ENCODE data around the gene PTPN2. TPM values are rescaled to one million over a fixed set of nuclear protein-coding genes. Genes with fewer than 3 reads are reported as not detected.

The PTPN2 gene
- total RNA-seq, 1 donor from 2014 or later, result 31.4 TPM

DNA sequence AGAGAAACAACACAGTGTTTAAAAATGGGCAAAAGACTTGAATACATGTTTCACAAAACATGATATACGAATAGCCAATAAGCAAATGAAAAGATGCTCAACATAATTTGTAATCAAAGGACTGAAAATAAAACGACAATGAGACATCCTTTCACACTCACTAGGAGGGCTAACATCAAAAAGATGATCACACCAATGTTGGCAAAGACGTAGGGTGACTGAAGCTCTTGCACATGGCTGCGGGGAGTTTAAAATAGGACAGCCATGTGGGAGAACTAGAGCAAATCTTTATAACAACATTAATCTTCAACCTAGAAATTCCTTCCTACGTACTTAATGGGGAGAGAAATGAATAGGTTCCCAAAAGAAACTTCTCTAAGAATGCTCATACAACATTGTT is 44.6 kb upstream of the PTPN2 start:
- H3K9me3 Mint-ChIP-seq, result no peaks in the 10 kb centered on the region
- H3K4me3 Mint-ChIP-seq, result no peak overlapping the region
- TF ChIP-seq, protein P1, sequence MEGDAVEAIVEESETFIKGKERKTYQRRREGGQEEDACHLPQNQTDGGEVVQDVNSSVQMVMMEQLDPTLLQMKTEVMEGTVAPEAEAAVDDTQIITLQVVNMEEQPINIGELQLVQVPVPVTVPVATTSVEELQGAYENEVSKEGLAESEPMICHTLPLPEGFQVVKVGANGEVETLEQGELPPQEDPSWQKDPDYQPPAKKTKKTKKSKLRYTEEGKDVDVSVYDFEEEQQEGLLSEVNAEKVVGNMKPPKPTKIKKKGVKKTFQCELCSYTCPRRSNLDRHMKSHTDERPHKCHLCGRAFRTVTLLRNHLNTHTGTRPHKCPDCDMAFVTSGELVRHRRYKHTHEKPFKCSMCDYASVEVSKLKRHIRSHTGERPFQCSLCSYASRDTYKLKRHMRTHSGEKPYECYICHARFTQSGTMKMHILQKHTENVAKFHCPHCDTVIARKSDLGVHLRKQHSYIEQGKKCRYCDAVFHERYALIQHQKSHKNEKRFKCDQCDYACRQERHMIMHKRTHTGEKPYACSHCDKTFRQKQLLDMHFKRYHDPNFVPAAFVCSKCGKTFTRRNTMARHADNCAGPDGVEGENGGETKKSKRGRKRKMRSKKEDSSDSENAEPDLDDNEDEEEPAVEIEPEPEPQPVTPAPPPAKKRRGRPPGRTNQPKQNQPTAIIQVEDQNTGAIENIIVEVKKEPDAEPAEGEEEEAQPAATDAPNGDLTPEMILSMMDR (conservative IDR thresholded peaks at IDR 0.05), result no peak
- no peak for DNase-seq (ENCODE audit: extremely low spot score, unreplicated experiment)
- no peak overlapping the region for H3K27ac Mint-ChIP-seq
- H3K36me3 Mint-ChIP-seq, result no peaks in the 10 kb centered on the region
- H3K27me3 Mint-ChIP-seq, result peaks cover 12% of the 10 kb centered on the region
- no peaks in the 10 kb centered on the region for H3K4me1 Mint-ChIP-seq (ENCODE audit: unreplicated experiment)

DNA sequence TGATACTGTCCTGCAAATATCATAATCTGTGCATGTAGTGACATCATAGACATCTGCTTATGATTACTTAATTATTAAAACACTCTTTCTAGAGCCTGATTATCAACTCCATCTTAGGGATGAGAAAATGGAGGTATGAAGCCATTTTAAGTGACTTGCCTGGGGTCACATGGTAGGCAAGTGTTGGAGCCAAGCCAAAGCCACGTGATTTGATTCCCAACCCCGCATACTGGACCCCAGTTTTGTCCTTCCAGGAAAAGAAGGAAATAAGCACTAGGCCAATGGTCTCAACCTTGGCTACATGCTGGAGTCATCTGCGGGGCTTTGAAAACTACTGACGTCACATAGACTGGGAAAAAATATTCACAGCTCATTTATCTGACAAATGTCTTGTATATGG is 44.2 kb upstream of the PTPN2 start:
- no peak overlapping the region for H3K4me3 Mint-ChIP-seq
- peaks cover 12% of the 10 kb centered on the region for H3K27me3 Mint-ChIP-seq
- no peaks in the 10 kb centered on the region for H3K4me1 Mint-ChIP-seq (ENCODE audit: unreplicated experiment)
- DNase-seq (ENCODE audit: extremely low spot score, unreplicated experiment), result no peak
- H3K36me3 Mint-ChIP-seq, result no peaks in the 10 kb centered on the region
- TF ChIP-seq, protein P1 (conservative IDR thresholded peaks at IDR 0.05), result no peak
- H3K27ac Mint-ChIP-seq, result no peak overlapping the region
- H3K9me3 Mint-ChIP-seq, result no peaks in the 10 kb centered on the region

DNA sequence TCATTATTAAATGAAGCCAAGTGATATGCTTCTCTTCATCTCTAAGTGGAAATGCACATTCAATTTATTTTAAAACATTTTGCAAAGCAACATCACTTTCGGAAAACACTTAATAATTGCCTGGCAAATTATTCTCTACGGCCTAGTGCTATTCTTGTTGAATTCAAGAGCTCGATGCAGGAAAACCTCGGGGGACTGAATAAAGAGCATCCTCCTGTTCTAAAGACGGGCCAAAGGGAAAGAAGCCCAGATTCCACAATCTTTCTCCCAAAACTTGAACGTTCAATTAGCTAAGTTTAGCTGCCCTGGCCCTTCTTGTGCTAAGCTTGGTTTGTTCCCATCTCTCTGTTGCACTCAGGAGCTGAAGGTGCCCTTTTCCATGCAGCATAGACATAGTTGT is 40.6 kb upstream of the PTPN2 start:
- no peak for DNase-seq (ENCODE audit: extremely low spot score, unreplicated experiment)
- Mint-ChIP-seq H3K9me3 (no peaks in the 10 kb centered on the region), H3K36me3 (no peaks in the 10 kb centered on the region), H3K27ac (no peak overlapping the region), H3K4me3 (no peak overlapping the region), H3K4me1 (ENCODE audit: unreplicated experiment) (no peaks in the 10 kb centered on the region), H3K27me3 (peaks cover 5% of the 10 kb centered on the region)
- TF ChIP-seq, protein P1 (conservative IDR thresholded peaks at IDR 0.05), result no peak

DNA sequence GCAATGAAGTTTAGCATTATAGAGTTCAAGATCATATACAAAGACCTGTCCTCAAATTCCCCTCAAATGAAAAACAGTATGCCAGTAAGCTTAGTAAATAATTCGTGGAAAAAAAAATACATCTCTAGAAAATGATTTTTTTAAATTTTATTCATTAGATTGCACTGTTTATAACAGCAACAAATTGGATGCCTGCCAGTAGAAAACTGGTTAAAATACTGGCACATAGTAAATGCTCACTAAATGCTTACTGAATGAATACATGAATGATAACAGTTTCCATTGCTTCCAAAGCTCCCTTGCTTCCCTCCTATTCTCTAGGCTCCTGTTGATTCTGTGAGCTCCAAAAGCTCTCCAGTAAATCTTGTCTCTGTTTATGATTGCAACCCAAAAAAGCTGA is 38.2 kb upstream of the PTPN2 start:
- no peaks in the 10 kb centered on the region for H3K36me3 Mint-ChIP-seq
- H3K4me1 Mint-ChIP-seq (ENCODE audit: unreplicated experiment), result no peaks in the 10 kb centered on the region
- DNase-seq (ENCODE audit: extremely low spot score, unreplicated experiment), result no peak
- TF ChIP-seq, protein P1 (conservative IDR thresholded peaks at IDR 0.05), result no peak
- no peaks in the 10 kb centered on the region for H3K9me3 Mint-ChIP-seq
- H3K27ac Mint-ChIP-seq, result no peak overlapping the region
- peaks cover 5% of the 10 kb centered on the region for H3K27me3 Mint-ChIP-seq
- no peak overlapping the region for H3K4me3 Mint-ChIP-seq

DNA sequence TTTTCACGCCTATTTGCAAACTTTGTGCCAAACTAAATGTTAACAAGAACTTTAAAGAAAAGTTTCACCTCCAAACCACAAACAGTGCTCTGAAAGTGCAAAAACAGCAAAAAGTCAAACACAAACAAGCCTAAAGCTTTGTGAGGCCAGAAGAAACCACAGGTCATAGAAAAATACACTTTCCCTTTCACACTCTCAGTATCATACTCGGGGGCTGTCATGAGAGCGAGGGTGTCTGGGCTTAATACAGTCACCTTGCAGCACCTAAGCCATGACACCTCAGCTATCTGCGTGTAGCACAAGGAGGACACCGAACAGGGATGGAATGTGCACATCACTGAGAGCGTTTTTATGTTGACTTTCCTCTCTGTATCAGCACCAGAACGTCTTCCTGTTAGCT is 37.1 kb upstream of the PTPN2 start:
- TF ChIP-seq, protein P1 (conservative IDR thresholded peaks at IDR 0.05), result no peak

More for the DNA sequence above, 37.1 kb upstream of the PTPN2 start:
- H3K27ac Mint-ChIP-seq, result no peak overlapping the region
- no peak for DNase-seq (ENCODE audit: extremely low spot score, unreplicated experiment)
- H3K4me3 Mint-ChIP-seq, result no peak overlapping the region
- peaks cover 5% of the 10 kb centered on the region for H3K27me3 Mint-ChIP-seq
- no peaks in the 10 kb centered on the region for H3K9me3 Mint-ChIP-seq
- no peaks in the 10 kb centered on the region for H3K4me1 Mint-ChIP-seq (ENCODE audit: unreplicated experiment)
- H3K36me3 Mint-ChIP-seq, result no peaks in the 10 kb centered on the region
